DOHH2 (cell line): ENCODE data around the gene NFATC3.

ENCODE experiments used
- H3F3A ChIP-seq: fragments of 200-600 bp; sonication (generic), shearing (Covaris generic); 2 replicates; pipeline ENCODE4 v1.6.0; 2016; ENCODE audit warnings: antibody characterized with exemption, mild to moderate bottlenecking; ENCODE audit not compliant: control insufficient read depth, insufficient read depth
- H3K27ac ChIP-seq: fragments of 200-600 bp; sonication (generic); 2 replicates; pipeline ENCODE4 v1.5.1; 2014; ENCODE audit warnings: low read depth, mild to moderate bottlenecking, low read length, moderate library complexity
- H3K27me3 ChIP-seq: fragments of 200-600 bp; sonication (generic); 2 replicates; pipeline ENCODE4 v1.6.1; 2014; ENCODE audit warnings: mild to moderate bottlenecking, low read length, mixed read lengths; ENCODE audit not compliant: control insufficient read depth
- H3K36me3 ChIP-seq: fragments of 200-600 bp; sonication (generic); 2 replicates; pipeline ENCODE4 v1.6.1; 2014; ENCODE audit warnings: mild to moderate bottlenecking, low read length, moderate library complexity, mixed read lengths; ENCODE audit not compliant: control insufficient read depth
- H3K4me1 ChIP-seq: fragments of 200-600 bp; sonication (generic); 2 replicates; pipeline ENCODE4 v1.6.1; 2014; ENCODE audit warnings: mild to moderate bottlenecking, low read length, mixed read lengths; ENCODE audit not compliant: control insufficient read depth
- H3K4me2 ChIP-seq: fragments of 200-600 bp; sonication (generic); 2 replicates; pipeline ENCODE4 v1.6.0; 2014; ENCODE audit warnings: mild to moderate bottlenecking, low read length, moderate library complexity
- H3K4me3 ChIP-seq: fragments of 200-600 bp; sonication (generic); 2 replicates; pipeline ENCODE4 v1.5.1; 2014; ENCODE audit warnings: mild to moderate bottlenecking, low read length, mixed read lengths
- H3K79me2 ChIP-seq: fragments of 200-600 bp; sonication (generic); 2 replicates; pipeline ENCODE4 v1.6.1; 2014; ENCODE audit warnings: mild to moderate bottlenecking, low read length, mixed read lengths; ENCODE audit not compliant: control insufficient read depth
- H3K9me2 ChIP-seq: fragments of 200-600 bp; sonication (generic); replicated peaks from 2 replicates; pipeline ENCODE4 v1.6.1; 2014; ENCODE audit warnings: mild to moderate bottlenecking, low read length, mixed read lengths; ENCODE audit not compliant: control insufficient read depth
- H3K9me3 ChIP-seq: fragments of 200-600 bp; sonication (generic); 2 replicates; pipeline ENCODE4 v1.6.1; 2014; ENCODE audit warnings: antibody characterized with exemption, low read length, mixed read lengths; ENCODE audit not compliant: control insufficient read depth, insufficient read depth
- H4K20me1 ChIP-seq: fragments of 200-600 bp; sonication (generic); 2 replicates; pipeline ENCODE4 v1.6.0; 2014; ENCODE audit warnings: low read depth, mild to moderate bottlenecking, antibody characterized with exemption, low read length, moderate library complexity; ENCODE audit not compliant: control insufficient read depth, insufficient read depth
- EZH2phosphoT487 ChIP-seq: fragments of 200-600 bp; sonication (generic); IDR thresholded peaks from 2 replicates; pipeline ENCODE4 v1.6.1; 2017; ENCODE audit warnings: borderline replicate concordance, mild to moderate bottlenecking, antibody characterized with exemption, low read length, moderate library complexity, mixed read lengths
- TF ChIP-seq, protein P1 (sequence below): fragments of 200-600 bp; sonication (generic); IDR thresholded peaks from one replicate; pipeline ENCODE4 v1.5.1; 2014; ENCODE audit warnings: antibody characterized with exemption, mild to moderate bottlenecking, low read depth, low read length; ENCODE audit not compliant: poor library complexity, severe bottlenecking

Gene NFATC3

DNA sequence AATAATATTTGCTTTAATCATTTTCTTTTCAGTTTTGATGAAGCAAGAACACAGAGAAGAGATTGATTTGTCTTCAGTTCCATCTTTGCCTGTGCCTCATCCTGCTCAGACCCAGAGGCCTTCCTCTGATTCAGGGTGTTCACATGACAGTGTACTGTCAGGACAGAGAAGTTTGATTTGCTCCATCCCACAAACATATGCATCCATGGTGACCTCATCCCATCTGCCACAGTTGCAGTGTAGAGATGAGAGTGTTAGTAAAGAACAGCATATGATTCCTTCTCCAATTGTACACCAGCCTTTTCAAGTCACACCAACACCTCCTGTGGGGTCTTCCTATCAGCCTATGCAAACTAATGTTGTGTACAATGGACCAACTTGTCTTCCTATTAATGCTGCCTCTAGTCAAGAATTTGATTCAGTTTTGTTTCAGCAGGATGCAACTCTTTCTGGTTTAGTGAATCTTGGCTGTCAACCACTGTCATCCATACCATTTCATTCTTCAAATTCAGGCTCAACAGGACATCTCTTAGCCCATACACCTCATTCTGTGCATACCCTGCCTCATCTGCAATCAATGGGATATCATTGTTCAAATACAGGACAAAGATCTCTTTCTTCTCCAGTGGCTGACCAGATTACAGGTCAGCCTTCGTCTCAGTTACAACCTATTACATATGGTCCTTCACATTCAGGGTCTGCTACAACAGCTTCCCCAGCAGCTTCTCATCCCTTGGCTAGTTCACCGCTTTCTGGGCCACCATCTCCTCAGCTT, 105.8 kb downstream of the NFATC3 start:
- no peaks in the 10 kb centered on the region for H3K4me1 ChIP-seq
- no peak overlapping the region for H3K4me3 ChIP-seq
- no peak overlapping the region for H3K4me2 ChIP-seq
- H3K79me2 ChIP-seq = no peaks in the 10 kb centered on the region
- no peaks in the 10 kb centered on the region for H4K20me1 ChIP-seq
- no peaks in the 10 kb centered on the region for H3F3A ChIP-seq
- peaks cover 29% of the 10 kb centered on the region for H3K36me3 ChIP-seq
- no peak overlapping the region for H3K27ac ChIP-seq
- H3K9me3 ChIP-seq = no peaks in the 10 kb centered on the region
- no peaks in the 10 kb centered on the region for H3K9me2 ChIP-seq
- H3K27me3 ChIP-seq = no peaks in the 10 kb centered on the region
- TF ChIP-seq, protein P1, sequence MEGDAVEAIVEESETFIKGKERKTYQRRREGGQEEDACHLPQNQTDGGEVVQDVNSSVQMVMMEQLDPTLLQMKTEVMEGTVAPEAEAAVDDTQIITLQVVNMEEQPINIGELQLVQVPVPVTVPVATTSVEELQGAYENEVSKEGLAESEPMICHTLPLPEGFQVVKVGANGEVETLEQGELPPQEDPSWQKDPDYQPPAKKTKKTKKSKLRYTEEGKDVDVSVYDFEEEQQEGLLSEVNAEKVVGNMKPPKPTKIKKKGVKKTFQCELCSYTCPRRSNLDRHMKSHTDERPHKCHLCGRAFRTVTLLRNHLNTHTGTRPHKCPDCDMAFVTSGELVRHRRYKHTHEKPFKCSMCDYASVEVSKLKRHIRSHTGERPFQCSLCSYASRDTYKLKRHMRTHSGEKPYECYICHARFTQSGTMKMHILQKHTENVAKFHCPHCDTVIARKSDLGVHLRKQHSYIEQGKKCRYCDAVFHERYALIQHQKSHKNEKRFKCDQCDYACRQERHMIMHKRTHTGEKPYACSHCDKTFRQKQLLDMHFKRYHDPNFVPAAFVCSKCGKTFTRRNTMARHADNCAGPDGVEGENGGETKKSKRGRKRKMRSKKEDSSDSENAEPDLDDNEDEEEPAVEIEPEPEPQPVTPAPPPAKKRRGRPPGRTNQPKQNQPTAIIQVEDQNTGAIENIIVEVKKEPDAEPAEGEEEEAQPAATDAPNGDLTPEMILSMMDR = no peak
- TF ChIP-seq EZH2phosphoT487 = no peak

DNA sequence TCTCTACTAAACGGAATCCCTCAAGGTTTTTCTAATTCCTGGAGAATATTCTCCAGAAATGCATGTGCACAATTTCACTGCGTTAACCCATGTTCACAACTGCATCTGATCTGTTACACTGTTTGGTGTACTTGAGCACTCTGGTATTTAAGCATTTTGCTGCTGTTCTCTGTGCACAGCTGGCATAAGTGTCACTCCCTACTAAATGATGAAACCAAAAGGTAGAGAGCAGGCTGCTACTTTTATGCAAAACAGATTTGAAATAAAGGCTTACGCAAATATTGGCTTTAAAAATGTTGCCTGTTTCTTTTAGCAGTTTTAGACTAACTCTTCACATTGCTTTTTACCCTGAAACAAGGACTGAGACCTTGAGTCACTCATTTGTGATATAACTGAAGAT, 109.1 kb downstream of the NFATC3 start:
- Histone ChIP-seq H3K9me3 (no peaks in the 10 kb centered on the region), H3K36me3 (peaks cover 22% of the 10 kb centered on the region), H3K4me3 (no peak overlapping the region), H3K79me2 (no peaks in the 10 kb centered on the region), H3F3A (no peaks in the 10 kb centered on the region), H3K4me1 (no peaks in the 10 kb centered on the region), H3K27ac (no peak overlapping the region), H3K9me2 (no peaks in the 10 kb centered on the region), H4K20me1 (no peaks in the 10 kb centered on the region), H3K27me3 (no peaks in the 10 kb centered on the region), H3K4me2 (no peak overlapping the region)
- no peak for TF ChIP-seq EZH2phosphoT487
- TF ChIP-seq, protein P1 = no peak

DNA sequence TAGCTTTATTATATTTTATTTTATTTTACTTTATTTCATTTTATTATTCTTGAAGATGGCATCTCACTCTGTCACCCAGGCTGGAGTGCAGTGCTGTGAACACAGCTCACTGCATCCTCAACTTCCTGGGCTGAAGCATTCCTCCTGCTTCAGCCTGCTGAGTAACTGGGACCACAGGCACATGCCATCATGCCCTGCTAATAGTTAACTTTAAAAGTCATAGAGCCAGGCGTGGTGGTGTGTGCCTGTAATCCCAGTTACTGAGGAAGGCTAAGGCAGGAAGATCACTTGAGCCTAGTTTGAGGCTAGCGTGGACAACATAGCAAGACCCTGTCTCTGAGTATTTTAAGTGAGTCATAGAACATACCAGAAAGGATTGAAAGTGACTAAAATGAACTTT, 112.1 kb downstream of the NFATC3 start:
- Histone ChIP-seq H3K4me2 (no peak overlapping the region), H3K27ac (no peak overlapping the region), H3K36me3 (0 out of 2 replicates have a peak, but pooled peaks cover 4% of the 10 kb centered on the region), H3K4me3 (no peak overlapping the region), H3K9me3 (no peaks in the 10 kb centered on the region), H3K79me2 (no peaks in the 10 kb centered on the region), H3K4me1 (no peaks in the 10 kb centered on the region; the same call in 1 of the 2 replicates), H3K9me2 (no peaks in the 10 kb centered on the region), H3F3A (no peaks in the 10 kb centered on the region), H3K27me3 (no peaks in the 10 kb centered on the region), H4K20me1 (no peaks in the 10 kb centered on the region)
- TF ChIP-seq, protein P1 = no peak
- TF ChIP-seq EZH2phosphoT487 = no peak
